ENCODE results near the gene BRCA2. TPM values are rescaled to one million over a fixed set of nuclear protein-coding genes. Genes with fewer than 3 reads are reported as not detected.

Gene BRCA2
- total RNA-seq, 4 donors from 2014 or later: 0.49 to 2.1 (median 0.90) TPM

DNA sequence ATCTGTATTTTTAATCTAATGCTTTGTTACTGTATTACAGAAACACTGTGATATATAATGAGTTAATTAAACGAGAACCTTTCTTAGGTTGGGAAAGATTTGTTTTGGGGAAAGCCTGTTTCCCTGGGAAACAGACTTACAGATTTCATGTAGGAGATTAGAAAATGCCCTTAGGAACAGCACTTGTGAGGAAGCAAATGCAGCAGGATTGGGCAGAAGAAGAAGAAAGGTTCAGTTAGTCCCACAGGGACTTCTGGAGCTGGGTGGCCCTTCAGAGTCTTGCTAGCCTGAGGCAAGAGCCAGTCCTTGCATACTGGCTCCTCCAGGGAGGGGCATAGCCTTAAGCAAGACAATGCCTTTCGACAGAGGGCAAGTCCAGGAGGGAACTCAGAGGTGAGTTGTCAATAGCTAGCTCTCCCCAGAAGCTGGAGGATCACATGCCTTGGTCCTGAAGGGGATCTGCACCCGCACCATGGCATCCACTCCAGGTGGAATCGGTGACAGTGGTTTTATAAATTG is 75.9 kb downstream of the BRCA2 start:
- 54 to 55% methylated on average over 4 of the region's 4 CpGs for WGBS, 2 donors
- no peak for TF ChIP-seq POLR2A (IDR thresholded peaks at IDR 0.05)
- TF ChIP-seq, protein P1, sequence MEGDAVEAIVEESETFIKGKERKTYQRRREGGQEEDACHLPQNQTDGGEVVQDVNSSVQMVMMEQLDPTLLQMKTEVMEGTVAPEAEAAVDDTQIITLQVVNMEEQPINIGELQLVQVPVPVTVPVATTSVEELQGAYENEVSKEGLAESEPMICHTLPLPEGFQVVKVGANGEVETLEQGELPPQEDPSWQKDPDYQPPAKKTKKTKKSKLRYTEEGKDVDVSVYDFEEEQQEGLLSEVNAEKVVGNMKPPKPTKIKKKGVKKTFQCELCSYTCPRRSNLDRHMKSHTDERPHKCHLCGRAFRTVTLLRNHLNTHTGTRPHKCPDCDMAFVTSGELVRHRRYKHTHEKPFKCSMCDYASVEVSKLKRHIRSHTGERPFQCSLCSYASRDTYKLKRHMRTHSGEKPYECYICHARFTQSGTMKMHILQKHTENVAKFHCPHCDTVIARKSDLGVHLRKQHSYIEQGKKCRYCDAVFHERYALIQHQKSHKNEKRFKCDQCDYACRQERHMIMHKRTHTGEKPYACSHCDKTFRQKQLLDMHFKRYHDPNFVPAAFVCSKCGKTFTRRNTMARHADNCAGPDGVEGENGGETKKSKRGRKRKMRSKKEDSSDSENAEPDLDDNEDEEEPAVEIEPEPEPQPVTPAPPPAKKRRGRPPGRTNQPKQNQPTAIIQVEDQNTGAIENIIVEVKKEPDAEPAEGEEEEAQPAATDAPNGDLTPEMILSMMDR (IDR thresholded peaks at IDR 0.05): no peak
- H3K4me3 ChIP-seq (ENCODE audit: low read depth, poor library complexity, severe bottlenecking): no peak overlapping the region
- intact Hi-C loops (cut with DNase I; ENCODE audit: low total_unique reads): no loop called here
- no peak for DNase-seq (ENCODE audit: low spot score in 2 of 2)

DNA sequence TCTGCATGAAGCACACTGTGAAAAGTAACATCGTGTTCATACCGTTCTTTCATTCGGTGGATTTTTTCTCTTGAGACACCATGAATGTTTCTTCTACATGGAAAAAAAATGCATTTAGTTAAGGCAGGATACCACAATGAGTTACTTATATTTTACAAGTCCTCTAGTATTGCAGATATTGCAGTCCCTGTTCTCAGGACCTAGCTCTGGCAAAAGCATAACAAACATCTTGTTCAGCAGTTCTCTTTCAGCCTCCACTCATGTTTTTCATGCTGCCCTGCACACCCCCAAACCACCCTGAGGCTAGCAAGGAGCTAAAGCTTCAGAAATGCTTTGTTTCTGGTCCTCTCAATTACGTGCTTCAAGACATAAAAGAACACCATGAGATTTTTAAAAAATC is 87.8 kb downstream of the BRCA2 start:
- no peak overlapping the region for H3K4me3 ChIP-seq (ENCODE audit: low read depth, poor library complexity, severe bottlenecking)
- DNase-seq (ENCODE audit: low spot score in 2 of 2): no peak
- intact Hi-C loops (cut with DNase I; ENCODE audit: low total_unique reads): no loop called here
- WGBS, 2 donors: 85 to 93% methylated on average over 4 of the region's 4 CpGs
- TF ChIP-seq, protein P1 (IDR thresholded peaks at IDR 0.05): no peak
- no peak for TF ChIP-seq POLR2A (IDR thresholded peaks at IDR 0.05)

DNA sequence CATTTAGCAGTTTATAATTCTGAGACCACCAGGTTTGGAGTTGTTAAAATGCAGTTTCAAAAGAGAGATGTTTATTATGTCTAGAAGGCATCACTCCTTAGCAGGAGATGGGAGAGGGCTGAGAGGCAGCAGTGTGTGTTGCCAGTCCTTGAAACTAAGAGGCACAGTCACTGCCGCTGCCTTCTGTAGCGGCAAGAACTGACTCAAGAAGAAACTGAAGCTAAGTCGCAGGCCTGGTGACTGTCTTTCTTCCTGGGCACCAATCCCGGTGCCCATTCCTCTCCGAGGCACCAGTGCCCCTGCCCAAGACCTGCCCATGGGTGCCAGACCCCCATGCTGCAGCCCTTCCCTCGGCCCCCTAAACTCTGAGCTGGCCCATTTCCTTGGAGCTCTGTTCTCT is 92.5 kb downstream of the BRCA2 start:
- intact Hi-C loops (cut with DNase I; ENCODE audit: low total_unique reads): no loop called here
- TF ChIP-seq, protein P1 (IDR thresholded peaks at IDR 0.05): no peak
- TF ChIP-seq POLR2A (IDR thresholded peaks at IDR 0.05): no peak
- no peak overlapping the region for H3K4me3 ChIP-seq (ENCODE audit: low read depth, poor library complexity, severe bottlenecking)
- 94 to 95% methylated on average over 6 of the region's 6 CpGs for WGBS, 2 donors
- DNase-seq (ENCODE audit: low spot score in 2 of 2): no peak

DNA sequence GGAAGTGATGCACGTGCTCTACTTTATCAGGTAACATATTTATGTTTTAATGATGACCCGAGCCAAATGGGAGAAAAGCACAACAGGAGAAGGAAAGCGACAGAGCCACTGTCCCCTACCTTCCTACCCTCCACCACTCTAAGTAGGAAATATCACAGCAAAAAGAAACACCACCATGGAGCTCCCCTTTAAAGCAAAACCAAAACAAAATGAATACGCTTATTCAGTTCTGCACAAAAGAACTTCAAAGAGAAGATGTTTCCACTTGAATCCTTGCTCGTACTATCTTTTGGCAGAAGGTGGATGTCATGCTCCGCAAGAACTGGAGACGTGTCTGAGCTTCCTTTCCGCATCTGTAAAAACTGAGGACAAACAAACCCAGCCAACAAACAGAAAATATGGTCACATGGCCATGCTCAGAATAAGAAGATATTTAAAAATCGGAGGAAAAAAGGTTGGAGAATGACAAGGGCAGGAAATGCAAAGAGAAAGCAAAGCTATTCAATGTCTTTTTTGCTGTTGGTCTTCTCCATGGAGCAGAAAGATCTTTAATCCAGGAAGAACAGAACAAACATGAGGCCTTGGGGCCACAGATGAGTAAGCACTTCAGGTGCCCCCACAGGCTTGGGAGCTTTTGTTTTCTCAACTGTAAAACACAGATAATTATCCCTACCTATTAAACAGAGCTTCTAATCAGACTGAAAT is 93.1 kb downstream of the BRCA2 start:
- 78 to 83% methylated on average over 9 of the region's 9 CpGs for WGBS, 2 donors
- TF ChIP-seq, protein P1 (IDR thresholded peaks at IDR 0.05): no peak
- TF ChIP-seq POLR2A (IDR thresholded peaks at IDR 0.05): no peak
- intact Hi-C loops (cut with DNase I; ENCODE audit: low total_unique reads): no loop called here
- H3K4me3 ChIP-seq (ENCODE audit: low read depth, poor library complexity, severe bottlenecking): no peak overlapping the region
- no peak for DNase-seq (ENCODE audit: low spot score in 2 of 2)

DNA sequence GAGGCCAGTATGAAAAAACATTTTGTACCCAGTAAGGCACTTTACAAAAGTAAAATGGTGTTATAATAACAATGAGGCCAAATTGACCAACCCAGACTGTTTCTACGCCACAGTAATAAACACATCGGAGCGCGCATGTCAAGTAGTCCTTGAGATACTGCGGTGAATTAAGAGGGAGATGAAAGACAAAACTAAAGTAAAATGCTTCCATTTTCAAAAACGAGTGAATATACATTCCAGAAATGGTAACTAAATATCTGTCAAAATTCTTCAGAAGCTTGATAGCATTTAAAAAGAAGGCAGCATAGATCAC is 93.6 kb downstream of the BRCA2 start:
- no peak for TF ChIP-seq POLR2A (IDR thresholded peaks at IDR 0.05)
- TF ChIP-seq, protein P1 (IDR thresholded peaks at IDR 0.05): no peak
- intact Hi-C loops (cut with DNase I; ENCODE audit: low total_unique reads): no loop called here
- no peak overlapping the region for H3K4me3 ChIP-seq (ENCODE audit: low read depth, poor library complexity, severe bottlenecking)
- no peak for DNase-seq (ENCODE audit: low spot score in 2 of 2)
- 90 to 97% methylated on average over 6 of the region's 6 CpGs for WGBS, 2 donors
